GM18858 (cell line): ENCODE results near the gene RBMS1.
"Not testable (repeated sequence)": the region's sequence is repeated elsewhere in the genome, so short reads cannot be mapped to it uniquely, and the experiment has no call there.

ENCODE experiments used
- ATAC-seq: cut with Tn5 transposase; IDR thresholded peaks from one replicate; pipeline ENCODE4 v1.9.1; 2021; ENCODE audit not compliant: unreplicated experiment

RBMS1 gene

GRCh38 chr2:160434254-160434948 lies 59.2 kb downstream of the RBMS1 start:
- ATAC-seq: no peak

GRCh38 chr2:160433466-160434140 lies 60.0 kb downstream of the RBMS1 start:
- ATAC-seq: no peak

- no peak for ATAC-seq
These were observed 61.0 kb downstream of the RBMS1 start for GRCh38 chr2:160432633-160433032.

- peak; percentile 58 for ATAC-seq
These were observed 62.2 kb downstream of the RBMS1 start for GRCh38 chr2:160431441-160431840.

- ATAC-seq: no peak
These were observed 63.6 kb downstream of the RBMS1 start for GRCh38 chr2:160430001-160430344.

GRCh38 chr2:160429248-160430000 lies 64.2 kb downstream of the RBMS1 start:
- ATAC-seq: peak; percentile 29

GRCh38 chr2:160428405-160428763 lies 65.2 kb downstream of the RBMS1 start:
- no peak for ATAC-seq

GRCh38 chr2:160427629-160428404 lies 65.8 kb downstream of the RBMS1 start:
- peak; percentile 62 for ATAC-seq

GRCh38 chr2:160426604-160427003 lies 67.0 kb downstream of the RBMS1 start:
- no peak for ATAC-seq

GRCh38 chr2:160425434-160426151 lies 68.0 kb downstream of the RBMS1 start:
- no peak for ATAC-seq

GRCh38 chr2:160423126-160423525 lies 70.5 kb downstream of the RBMS1 start:
- no peak for ATAC-seq

- ATAC-seq: not testable (repeated sequence)
These were observed 71.7 kb downstream of the RBMS1 start for GRCh38 chr2:160421646-160422501.

- ATAC-seq: no peak
These were observed 72.9 kb downstream of the RBMS1 start for GRCh38 chr2:160420711-160421110.

- ATAC-seq: no peak
These were observed 73.7 kb downstream of the RBMS1 start for GRCh38 chr2:160419776-160420505.

- no peak for ATAC-seq
These were observed 74.8 kb downstream of the RBMS1 start for GRCh38 chr2:160418853-160419252.

- ATAC-seq: no peak
These were observed 75.2 kb downstream of the RBMS1 start for GRCh38 chr2:160418398-160418765.

GRCh38 chr2:160417745-160418397 lies 75.7 kb downstream of the RBMS1 start:
- ATAC-seq: no peak

- ATAC-seq: no peak
These were observed 77.6 kb downstream of the RBMS1 start for GRCh38 chr2:160415991-160416390.

GRCh38 chr2:160411955-160412354 lies 81.7 kb downstream of the RBMS1 start:
- peak; percentile 24 for ATAC-seq
